Measurements from ENCODE around the gene UGP2.

DNA sequence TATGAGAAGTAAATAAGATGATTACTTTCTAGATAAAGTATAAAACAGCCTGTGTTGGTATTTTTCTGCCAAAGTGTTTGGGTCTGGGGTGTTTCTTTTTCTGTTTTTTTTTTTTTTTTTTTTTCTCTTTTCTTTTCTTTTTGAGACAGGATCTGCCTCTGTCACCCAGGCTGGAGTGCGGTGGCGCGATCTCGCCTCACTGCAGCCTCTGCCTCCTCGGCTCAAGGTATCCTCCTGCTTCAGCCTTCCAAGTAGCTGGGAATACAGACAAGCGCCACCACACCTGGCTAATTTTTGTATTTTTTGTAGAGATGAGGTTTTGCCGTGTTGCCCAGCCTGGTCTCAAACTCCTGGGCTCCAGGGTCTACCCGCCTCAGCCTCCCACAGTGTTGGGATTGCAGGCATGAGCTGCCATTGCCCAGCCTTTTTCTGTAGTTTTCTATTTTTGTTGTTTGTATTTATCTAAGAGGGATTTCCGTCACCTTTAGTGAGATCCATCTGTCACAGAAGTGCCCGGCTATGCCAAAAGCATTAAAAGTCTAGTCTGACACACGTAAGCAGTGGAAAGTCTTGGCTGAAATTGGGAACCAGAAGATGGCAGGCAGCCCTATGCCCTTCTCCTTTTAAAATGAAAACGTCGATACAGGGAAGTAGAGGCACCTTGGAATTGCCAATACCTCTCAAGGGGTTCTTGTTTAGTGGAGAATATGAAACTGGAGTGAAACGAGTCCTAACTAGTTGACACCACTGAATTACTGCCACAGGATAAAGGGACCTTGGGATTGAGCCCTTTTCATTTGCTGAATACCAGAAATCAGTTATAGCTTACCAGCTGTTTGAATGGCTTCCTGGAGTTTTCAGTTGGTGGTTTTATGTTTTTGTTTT, 14.0 kb downstream of the UGP2 start:
- TF ChIP-seq, protein P1, sequence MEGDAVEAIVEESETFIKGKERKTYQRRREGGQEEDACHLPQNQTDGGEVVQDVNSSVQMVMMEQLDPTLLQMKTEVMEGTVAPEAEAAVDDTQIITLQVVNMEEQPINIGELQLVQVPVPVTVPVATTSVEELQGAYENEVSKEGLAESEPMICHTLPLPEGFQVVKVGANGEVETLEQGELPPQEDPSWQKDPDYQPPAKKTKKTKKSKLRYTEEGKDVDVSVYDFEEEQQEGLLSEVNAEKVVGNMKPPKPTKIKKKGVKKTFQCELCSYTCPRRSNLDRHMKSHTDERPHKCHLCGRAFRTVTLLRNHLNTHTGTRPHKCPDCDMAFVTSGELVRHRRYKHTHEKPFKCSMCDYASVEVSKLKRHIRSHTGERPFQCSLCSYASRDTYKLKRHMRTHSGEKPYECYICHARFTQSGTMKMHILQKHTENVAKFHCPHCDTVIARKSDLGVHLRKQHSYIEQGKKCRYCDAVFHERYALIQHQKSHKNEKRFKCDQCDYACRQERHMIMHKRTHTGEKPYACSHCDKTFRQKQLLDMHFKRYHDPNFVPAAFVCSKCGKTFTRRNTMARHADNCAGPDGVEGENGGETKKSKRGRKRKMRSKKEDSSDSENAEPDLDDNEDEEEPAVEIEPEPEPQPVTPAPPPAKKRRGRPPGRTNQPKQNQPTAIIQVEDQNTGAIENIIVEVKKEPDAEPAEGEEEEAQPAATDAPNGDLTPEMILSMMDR (IDR thresholded peaks at IDR 0.05; ENCODE audit: low read length), result no peak
- TF ChIP-seq EZH2 (optimal IDR thresholded peaks at IDR 0.05; ENCODE audit: low read depth, low read length), result no peak

Data from MM.1S (cell line).